PC-9 (cell line): ENCODE data around the gene TAS1R3. TPM values are rescaled to one million over a fixed set of nuclear protein-coding genes. Genes with fewer than 3 reads are reported as not detected.
A peak's percentile ranks its signal among the peaks of the same experiment; 100 is the strongest.

Experiments
- BruUV-seq: library from RNA; stranded (reverse); fragments of 400-500 nt; replicated peaks from 2 replicates; lab custom pipeline; 2021; lab: Mats Ljungman, UMichigan
- CTCF ChIA-PET: fragments of 300-600 bp; sonication (Branson Sonifier 250); formaldehyde crosslinking; loops from one replicate; lab custom pipeline; 2022; ENCODE audit warnings: antibody characterized with exemption; lab: Charles Lee
- POLR2A ChIA-PET: fragments of 300-600 bp; sonication (Branson Sonifier 250); formaldehyde crosslinking; loops from one replicate; lab custom pipeline; 2022; ENCODE audit warnings: antibody characterized with exemption; ENCODE audit not compliant: unreplicated experiment; lab: Charles Lee
- DNase-seq, 2 experiments: peaks; one replicate each; pipeline versions ENCODE4 v3.0.0 to v3.0.0-alpha.2; 2015 to 2022; ENCODE audit warnings: mixed read lengths in 1 of 2
- H2AFZ ChIP-seq: fragments of 200-600 bp; sonication (generic); 2 replicates; pipeline ENCODE4 v1.8.1; 2017; ENCODE audit warnings: antibody characterized with exemption
- H3F3A ChIP-seq: fragments of 200-600 bp; sonication (generic); 2 replicates; pipeline ENCODE4 v1.8.1; 2017; ENCODE audit warnings: antibody characterized with exemption, mild to moderate bottlenecking, low read depth; ENCODE audit not compliant: insufficient read depth
- H3K27ac ChIP-seq: fragments of 200-600 bp; sonication (generic); 2 replicates; pipeline ENCODE4 v1.6.1; 2016; ENCODE audit warnings: mixed run types
- H3K27me3 ChIP-seq: fragments of 200-600 bp; sonication (generic); 2 replicates; pipeline ENCODE4 v1.6.1; 2016; ENCODE audit warnings: low read depth, mixed run types; ENCODE audit not compliant: insufficient read depth
- H3K36me3 ChIP-seq: fragments of 200-600 bp; sonication (generic); 2 replicates; pipeline ENCODE4 v1.6.1; 2016; ENCODE audit warnings: low read depth, mixed run types
- H3K4me1 ChIP-seq: fragments of 200-600 bp; sonication (generic); replicated peaks from 2 replicates; pipeline ENCODE4 v1.6.1; 2016; ENCODE audit warnings: mixed run types; ENCODE audit not compliant: insufficient read depth
- H3K4me2 ChIP-seq: fragments of 200-600 bp; sonication (generic); 2 replicates; pipeline ENCODE4 v1.6.1; 2017; ENCODE audit warnings: mixed run types
- H3K4me3 ChIP-seq: fragments of 200-600 bp; sonication (generic); 2 replicates; pipeline ENCODE4 v1.6.1; 2016; ENCODE audit warnings: mixed run types
- H3K79me2 ChIP-seq: fragments of 200-600 bp; sonication (generic); 2 replicates; pipeline ENCODE4 v1.6.1; 2017; ENCODE audit warnings: low read depth, mixed run types
- H3K9me2 ChIP-seq: fragments of 200-600 bp; sonication (generic); 2 replicates; pipeline ENCODE4 v1.8.1; 2017; ENCODE audit warnings: mild to moderate bottlenecking; ENCODE audit not compliant: insufficient read depth
- H3K9me3 ChIP-seq: fragments of 200-600 bp; sonication (generic); 2 replicates; pipeline ENCODE4 v1.8.1; 2016; ENCODE audit warnings: low read depth; ENCODE audit not compliant: insufficient read depth
- H4K20me1 ChIP-seq: fragments of 200-600 bp; sonication (generic); 2 replicates; pipeline ENCODE4 v1.8.1; 2017; ENCODE audit not compliant: insufficient read depth
- EZH2 ChIP-seq: fragments of 200-600 bp; sonication (generic); IDR thresholded peaks from 2 replicates; pipeline ENCODE4 v1.8.0; 2017; ENCODE audit warnings: antibody characterized with exemption, low read depth
- intact Hi-C: fragments of 100-400 bp; cut with micrococcal nuclease; formaldehyde crosslinking; loops from one replicate; pipeline ENCODE4 v1.10.0; 2022; ENCODE audit not compliant: unreplicated experiment
- total RNA-seq: library from RNA; stranded (reverse); gene quantifications from 2 replicates; pipeline ENCODE4 v1.2.3, GENCODE V29; 2021
- TF ChIP-seq, protein P1 (sequence below): fragments of 200-600 bp; sonication (generic); conservative IDR thresholded peaks from 2 replicates; pipeline ENCODE4 v1.6.1; 2017; ENCODE audit warnings: mixed run types, antibody characterized with exemption, mild to moderate bottlenecking, moderate library complexity

The TAS1R3 gene
- total RNA-seq, 1 experiment from 2014 or later: 0.57 TPM

DNA sequence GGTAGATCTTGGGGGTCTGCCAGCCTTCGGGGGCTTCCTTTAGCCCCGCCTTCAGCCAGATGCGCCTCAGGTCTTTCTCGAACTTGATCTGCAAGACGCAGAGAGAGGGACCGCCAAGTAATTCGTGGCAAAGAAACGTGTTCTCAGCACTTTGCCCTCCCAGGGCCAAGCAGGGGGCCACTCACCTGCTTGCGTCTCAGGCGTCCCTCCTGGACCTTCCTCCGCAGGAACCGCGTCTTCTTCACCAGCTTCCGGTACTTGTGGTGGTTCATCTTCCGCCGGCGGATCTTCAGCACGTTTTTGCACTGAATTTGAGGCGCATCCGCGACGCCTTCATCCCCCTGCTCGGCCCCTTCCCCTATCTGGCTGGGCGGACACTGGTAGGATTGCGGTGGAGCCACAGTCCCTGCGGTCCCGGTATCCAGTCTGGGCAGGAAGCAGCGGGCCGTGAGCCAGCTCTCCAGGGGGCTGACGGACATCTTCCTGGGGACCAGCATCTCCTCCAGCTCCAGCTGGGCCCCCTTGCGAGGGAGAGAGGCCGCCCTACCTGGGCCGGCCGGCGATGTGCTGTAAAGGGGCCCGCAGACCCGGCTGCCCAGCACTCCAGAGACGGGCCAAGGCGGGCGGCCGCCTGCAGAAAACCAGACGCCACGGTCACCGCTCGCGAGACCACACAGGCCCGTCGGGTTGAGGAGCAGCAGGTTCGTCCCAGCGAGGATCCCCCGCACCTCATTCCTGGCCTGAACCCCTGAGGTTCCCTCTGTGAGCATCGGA is 42.9 kb downstream of the TAS1R3 start:
- Histone ChIP-seq H3F3A (peaks cover 32% of the 10 kb centered on the region; the same call in 1 of the 2 replicates), H3K4me3 (peak overlapping the region; percentile 81), H3K27me3 (no peaks in the 10 kb centered on the region), H3K27ac (no peak overlapping the region), H3K9me3 (no peaks in the 10 kb centered on the region), H3K4me2 (peak overlapping the region; percentile 91), H3K9me2 (no peaks in the 10 kb centered on the region), H4K20me1 (no peaks in the 10 kb centered on the region), H3K79me2 (peaks cover 25% of the 10 kb centered on the region), H3K4me1 (peaks cover 16% of the 10 kb centered on the region), H2AFZ (peak overlapping the region; percentile 77; the same call in 1 of the 2 replicates), H3K36me3 (no peaks in the 10 kb centered on the region; the same call in 1 of the 2 replicates)
- intact Hi-C loops: loop anchor here (2.0 to 10.0 kb wide), 2 partner anchors 29 to 131 kb away; no protein-coding TSS in a partner anchor
- no peak for DNase-seq
- no peak for TF ChIP-seq EZH2
- TF ChIP-seq, protein P1, sequence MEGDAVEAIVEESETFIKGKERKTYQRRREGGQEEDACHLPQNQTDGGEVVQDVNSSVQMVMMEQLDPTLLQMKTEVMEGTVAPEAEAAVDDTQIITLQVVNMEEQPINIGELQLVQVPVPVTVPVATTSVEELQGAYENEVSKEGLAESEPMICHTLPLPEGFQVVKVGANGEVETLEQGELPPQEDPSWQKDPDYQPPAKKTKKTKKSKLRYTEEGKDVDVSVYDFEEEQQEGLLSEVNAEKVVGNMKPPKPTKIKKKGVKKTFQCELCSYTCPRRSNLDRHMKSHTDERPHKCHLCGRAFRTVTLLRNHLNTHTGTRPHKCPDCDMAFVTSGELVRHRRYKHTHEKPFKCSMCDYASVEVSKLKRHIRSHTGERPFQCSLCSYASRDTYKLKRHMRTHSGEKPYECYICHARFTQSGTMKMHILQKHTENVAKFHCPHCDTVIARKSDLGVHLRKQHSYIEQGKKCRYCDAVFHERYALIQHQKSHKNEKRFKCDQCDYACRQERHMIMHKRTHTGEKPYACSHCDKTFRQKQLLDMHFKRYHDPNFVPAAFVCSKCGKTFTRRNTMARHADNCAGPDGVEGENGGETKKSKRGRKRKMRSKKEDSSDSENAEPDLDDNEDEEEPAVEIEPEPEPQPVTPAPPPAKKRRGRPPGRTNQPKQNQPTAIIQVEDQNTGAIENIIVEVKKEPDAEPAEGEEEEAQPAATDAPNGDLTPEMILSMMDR: no peak
- BruUV-seq: TSS peak; percentile 73
- ChIA-PET POLR2A (no interaction called here), CTCF (no interaction called here)

DNA sequence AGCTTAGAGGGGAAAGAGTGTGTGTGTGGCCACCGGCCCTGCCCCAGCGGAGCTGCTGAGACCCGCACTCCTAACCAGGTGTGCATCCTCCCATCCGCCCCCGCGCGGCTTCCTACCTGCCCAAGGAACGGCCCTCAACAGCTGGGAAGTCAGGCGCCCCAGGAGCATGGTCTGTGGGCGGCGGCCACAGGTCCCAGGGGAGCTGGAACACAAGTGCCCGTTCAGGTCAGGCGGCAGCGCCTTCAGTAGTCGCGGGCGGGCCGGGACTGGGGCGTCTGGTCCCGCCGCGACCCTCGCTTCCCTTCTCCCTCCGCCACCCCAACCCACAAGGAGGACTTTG is 43.5 kb downstream of the TAS1R3 start:
- Histone ChIP-seq H3K27ac (peak overlapping the region; percentile 35), H3K79me2 (peaks cover 25% of the 10 kb centered on the region), H3K9me2 (no peaks in the 10 kb centered on the region), H4K20me1 (no peaks in the 10 kb centered on the region), H3K36me3 (no peaks in the 10 kb centered on the region; the same call in 1 of the 2 replicates), H2AFZ (peak overlapping the region; percentile 77), H3K4me2 (peak overlapping the region; percentile 91), H3K9me3 (no peaks in the 10 kb centered on the region), H3K27me3 (no peaks in the 10 kb centered on the region), H3K4me1 (peaks cover 16% of the 10 kb centered on the region), H3K4me3 (peak overlapping the region; percentile 81), H3F3A (peaks cover 32% of the 10 kb centered on the region; the same call in 1 of the 2 replicates)
- no TSS peak for BruUV-seq
- TF ChIP-seq, protein P1: no peak
- no peak for TF ChIP-seq EZH2
- ChIA-PET POLR2A (interaction anchor here (0.8 to 0.9 kb wide), 2 partner anchors 14 to 25 kb away, joined by 4 to 8 read pairs; partner anchors contain the start of gene CCNL2), CTCF (interaction anchor here (0.6 to 1.2 kb wide), 2 partner anchors 26 to 77 kb away, joined by 4 read pairs; no protein-coding TSS in a partner anchor)
- intact Hi-C loops: loop anchor here (10.0 kb wide), 1 partner anchor 130 kb away; no protein-coding TSS in a partner anchor
- no peak for DNase-seq

DNA sequence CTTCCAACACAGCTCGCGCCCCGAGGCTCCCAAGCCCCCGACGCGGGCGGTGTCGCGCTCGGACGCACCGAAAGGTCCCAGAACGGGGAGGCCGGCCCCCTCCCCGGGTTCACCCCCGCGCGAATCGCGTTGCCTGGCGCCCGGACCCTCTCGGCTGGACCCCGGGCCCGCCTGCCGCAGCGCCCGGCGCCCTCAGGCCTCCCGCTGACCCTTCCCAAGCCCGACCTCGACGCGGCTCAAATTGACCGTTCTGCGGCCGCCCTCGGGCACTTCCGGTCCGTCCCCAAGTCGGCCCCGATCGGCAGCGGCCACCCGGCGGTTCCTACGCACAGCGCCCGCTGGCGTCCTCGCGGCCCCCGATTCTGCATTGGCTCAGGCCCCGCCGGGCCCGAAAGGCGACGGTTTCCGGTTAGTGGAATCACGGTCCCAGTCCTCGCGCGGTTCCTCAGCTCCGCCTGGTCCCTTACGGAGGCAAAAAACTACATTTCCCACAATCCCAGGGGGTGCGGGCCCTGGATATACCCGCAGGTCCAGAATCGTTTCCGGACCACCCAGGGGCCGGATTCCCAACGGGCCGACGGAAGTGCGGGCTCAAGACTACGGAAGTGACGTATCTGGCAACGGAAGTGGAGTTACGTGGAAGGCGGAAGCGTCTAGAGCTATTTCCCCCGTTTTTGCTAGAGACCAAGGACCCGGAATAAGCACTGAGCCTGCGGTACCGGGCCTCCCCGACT is 44.0 kb downstream of the TAS1R3 start, which contains the start of gene AURKAIP1:
Gene AURKAIP1, minus strand, starts transcription at position 279 of the 734 bp plus-strand sequence. CDS start 451 bp downstream, outside the sequence.
- ChIA-PET CTCF (interaction anchor here (0.6 to 1.6 kb wide), 5 partner anchors 27 to 130 kb away, joined by 3 to 5 read pairs (median 4); no protein-coding TSS in a partner anchor), POLR2A (interaction anchor here (0.6 to 0.9 kb wide), 5 partner anchors 15 to 312 kb away, joined by 4 to 8 read pairs (median 6); partner anchors contain the start of gene CCNL2)
- Histone ChIP-seq H3F3A (peaks cover 32% of the 10 kb centered on the region; the same call in 1 of the 2 replicates), H4K20me1 (no peaks in the 10 kb centered on the region), H3K4me1 (peaks cover 16% of the 10 kb centered on the region), H3K36me3 (no peaks in the 10 kb centered on the region; the same call in 1 of the 2 replicates), H3K27me3 (no peaks in the 10 kb centered on the region), H3K79me2 (peaks cover 25% of the 10 kb centered on the region), H3K4me3 (peak within 1 kb of the TSS; percentile 81), H3K9me2 (no peaks in the 10 kb centered on the region), H3K27ac (peak within 1 kb of the TSS; percentile 75), H3K4me2 (peak within 1 kb of the TSS; percentile 95), H3K9me3 (no peaks in the 10 kb centered on the region), H2AFZ (peak within 1 kb of the TSS; percentile 90)
- TF ChIP-seq, protein P1: no peak
- no peak for TF ChIP-seq EZH2
- BruUV-seq: no TSS peak
- peak; percentile 97 to 99 for DNase-seq
- intact Hi-C loops: loop anchor here (10.0 kb wide), 1 partner anchor 130 kb away; no protein-coding TSS in a partner anchor
